Ovary (tissue), 9 donors: ENCODE measurements around the gene ZMYM4. TPM values are rescaled to one million over a fixed set of nuclear protein-coding genes. Genes with fewer than 3 reads are reported as not detected.

Experiments
- DNase-seq, 5 donors: peaks; one replicate each; pipeline ENCODE4 v3.0.0-alpha.2; 2019 to 2020
- H3K27ac ChIP-seq, 2 donors: fragments of 200-600 bp; one replicate each; pipeline versions ENCODE4 v1.5.1 to v1.8.0; 2019 to 2022
- H3K27me3 ChIP-seq: fragments of 200-600 bp; one replicate; pipeline ENCODE4 v1.8.0; 2022
- H3K36me3 ChIP-seq: fragments of 200-600 bp; sonication (generic); one replicate; pipeline ENCODE4 v1.5.1; 2019
- H3K4me1 ChIP-seq: one replicate; pipeline ENCODE4 v1.8.1; 2013; ENCODE audit warnings: mild to moderate bottlenecking, moderate library complexity; ENCODE audit not compliant: insufficient read depth
- H3K4me3 ChIP-seq: fragments of 200-600 bp; sonication (generic); one replicate; pipeline ENCODE4 v1.5.1; 2017
- H3K9me3 ChIP-seq, 2 donors: fragments of 200-600 bp in 1 of 2; sonication (generic) in 1 of 2; one replicate each; pipeline versions ENCODE4 v1.5.1 to v1.8.1; 2013 to 2019; ENCODE audit warnings: mild to moderate bottlenecking in 1 of 2, moderate library complexity in 1 of 2
- EP300 ChIP-seq: sonication (generic); formaldehyde crosslinking; IDR thresholded peaks from one replicate; pipeline ENCODE4 v1.6.1; 2017; ENCODE audit warnings: antibody characterized with exemption
- POLR2A ChIP-seq: fragments of 450-650 bp; IDR thresholded peaks from one replicate; pipeline ENCODE4 v1.6.1; 2017; ENCODE audit warnings: antibody characterized with exemption, mild to moderate bottlenecking, moderate library complexity
- WGBS, 3 donors: extraction: QIAGEN DNeasy Blood & Tissue Kit in 1 of 3; methylation state at CpG; one replicate each; pipeline versions ENCODE4 v1.1.5 to v1.1.7; 2013 to 2017; 5-methylcytosine and 5-hydroxymethylcytosine counted together
- intact Hi-C, 4 donors: fragments of 100-400 bp; cut with DNase I; formaldehyde crosslinking; loops; one replicate each; pipeline versions ENCODE4 v1.11.0 to v1.15.1; 2022 to 2023
- polyA plus RNA-seq, 2 donors: library from polyadenylated mRNA; stranded (reverse); fragments of 200-250 nt in 1 of 2; fragments of 350-450 nt in 1 of 2; fragmentation: Illumina TruSeq in 1 of 2; extraction: RNeasy Lipid Tissue Mini Kit (QIAGEN cat#74804) in 1 of 2; gene quantifications; one replicate each; pipeline ENCODE4 v1.2.3, GENCODE V29; 2013 to 2014
- total RNA-seq, 7 donors: library from RNA; depleted of rRNA in 2 of 7; stranded (reverse); fragments of >200 nt in 2 of 7; fragmentation: NEBNext Ultra II Directional in 3 of 7; extraction: Animal tissue kit (Norgen Biotek cat#: 25700) in 3 of 7; gene quantifications; one replicate each; pipeline versions ENCODE4 v1.1.0 to v1.2.4, GENCODE V29; 2016 to 2023
- TF ChIP-seq, protein P1 (sequence below), 3 donors: fragments of 450-650 bp in 2 of 3; fragments of 200-600 bp in 1 of 3; IDR thresholded peaks; one replicate each; pipeline versions ENCODE4 v1.5.1 to v1.8.0; 2016 to 2022; ENCODE audit warnings: antibody characterized with exemption in 3 of 3, mild to moderate bottlenecking in 1 of 3
- donor health status: DM: no; HTN: no; CAD: no; lungs with moderate emphysema.
- donor health status: DM: no; HTN: no; CAD: no.
- donor health status: Bipolar disorder and iron deficiency.
- donor health status: DM: yes; HTN: yes; CAD: no.
- donor health status: DM: no; HTN: no; CAD: no.
- donor health status: DM: yes; HTN: yes; CAD: no.

ZMYM4 gene
- total and polyA plus RNA-seq, 9 donors, result 15.9 to 77.2 (median 52.2) TPM

DNA sequence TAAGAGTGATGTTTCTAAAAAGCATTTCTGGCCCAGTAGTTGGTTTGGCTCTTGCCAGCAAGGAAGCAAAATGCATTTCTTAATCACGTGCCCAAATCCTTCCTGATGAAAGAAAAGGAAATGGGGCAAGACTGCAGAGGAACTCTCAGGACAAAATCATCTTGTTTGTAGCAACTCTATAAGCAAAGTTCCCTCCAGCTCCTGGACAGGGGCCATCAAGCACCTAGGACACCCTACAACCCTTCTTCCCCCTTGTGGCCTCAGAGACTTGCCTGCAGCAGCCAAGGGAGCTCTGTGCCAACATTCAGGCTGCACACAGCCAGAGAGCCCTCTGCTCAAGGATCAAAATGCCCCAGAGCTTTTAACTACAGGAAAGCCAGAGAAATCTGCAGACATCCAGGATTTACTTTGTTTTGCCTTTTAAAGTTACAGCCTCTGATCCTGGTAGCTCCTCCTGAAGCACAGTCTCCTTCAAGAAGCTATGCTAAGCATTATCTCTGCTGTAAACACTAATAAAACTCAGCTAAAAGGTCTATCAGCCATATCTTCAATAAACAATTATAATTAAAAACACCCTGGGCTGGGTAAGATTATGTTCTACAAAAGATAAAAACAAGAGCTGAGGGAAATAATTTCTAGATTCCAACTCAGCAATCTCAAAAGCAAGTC is 183.7 kb downstream of the ZMYM4 start:
- DNase-seq, result peak in 2 of 5 donors; percentile 30 to 52
- no peak for TF ChIP-seq EP300
- Histone ChIP-seq H3K4me3 (no peak overlapping the region), H3K36me3 (no peaks in the 10 kb centered on the region), H3K27me3 (no peaks in the 10 kb centered on the region), H3K4me1 (peaks cover 2% of the 10 kb centered on the region), H3K27ac (no peak overlapping the region), H3K9me3 (no peaks in the 10 kb centered on the region)
- intact Hi-C loops, result loop anchor here in 3 of 4 donors (5.0 kb wide), 3 partner anchors 110 to 265 kb away; partner anchors contain the start of gene C1orf216 (in 1 of the 3)
- WGBS, 3 donors, result 13 to 30% (median 22%) methylated on average over 1 of the region's 1 CpG

DNA sequence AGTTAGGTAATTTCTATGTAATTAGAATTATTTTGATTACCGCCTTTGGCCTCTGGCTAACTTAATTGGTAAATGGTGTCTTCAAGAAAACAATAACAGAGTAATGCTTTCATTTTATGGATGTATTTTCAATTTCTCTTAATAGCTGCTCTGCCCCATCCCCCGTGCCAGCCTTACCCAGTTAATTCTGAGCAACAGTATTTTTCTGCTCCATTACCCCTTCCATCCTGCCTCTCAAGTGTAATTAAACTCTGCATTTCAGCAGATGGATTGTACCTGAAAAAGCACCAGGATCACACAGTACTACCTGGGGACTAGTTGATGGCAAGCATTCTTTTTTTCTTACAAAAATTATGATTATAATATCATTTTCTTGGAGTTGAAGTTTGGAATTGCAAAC is 184.5 kb downstream of the ZMYM4 start:
- Histone ChIP-seq H3K4me1 (peaks cover 2% of the 10 kb centered on the region), H3K27me3 (no peaks in the 10 kb centered on the region), H3K27ac (no peak overlapping the region), H3K9me3 (no peaks in the 10 kb centered on the region), H3K4me3 (no peak overlapping the region), H3K36me3 (no peaks in the 10 kb centered on the region)
- no peak for TF ChIP-seq EP300
- TF ChIP-seq POLR2A, result no peak
- TF ChIP-seq, protein P1, sequence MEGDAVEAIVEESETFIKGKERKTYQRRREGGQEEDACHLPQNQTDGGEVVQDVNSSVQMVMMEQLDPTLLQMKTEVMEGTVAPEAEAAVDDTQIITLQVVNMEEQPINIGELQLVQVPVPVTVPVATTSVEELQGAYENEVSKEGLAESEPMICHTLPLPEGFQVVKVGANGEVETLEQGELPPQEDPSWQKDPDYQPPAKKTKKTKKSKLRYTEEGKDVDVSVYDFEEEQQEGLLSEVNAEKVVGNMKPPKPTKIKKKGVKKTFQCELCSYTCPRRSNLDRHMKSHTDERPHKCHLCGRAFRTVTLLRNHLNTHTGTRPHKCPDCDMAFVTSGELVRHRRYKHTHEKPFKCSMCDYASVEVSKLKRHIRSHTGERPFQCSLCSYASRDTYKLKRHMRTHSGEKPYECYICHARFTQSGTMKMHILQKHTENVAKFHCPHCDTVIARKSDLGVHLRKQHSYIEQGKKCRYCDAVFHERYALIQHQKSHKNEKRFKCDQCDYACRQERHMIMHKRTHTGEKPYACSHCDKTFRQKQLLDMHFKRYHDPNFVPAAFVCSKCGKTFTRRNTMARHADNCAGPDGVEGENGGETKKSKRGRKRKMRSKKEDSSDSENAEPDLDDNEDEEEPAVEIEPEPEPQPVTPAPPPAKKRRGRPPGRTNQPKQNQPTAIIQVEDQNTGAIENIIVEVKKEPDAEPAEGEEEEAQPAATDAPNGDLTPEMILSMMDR (IDR thresholded peaks at IDR 0.05), result no peak
- DNase-seq, result no peak
- intact Hi-C loops, result loop anchor here in 3 of 4 donors (5.0 kb wide), 3 partner anchors 109 to 264 kb away; partner anchors contain the start of gene C1orf216 (in 1 of the 3)
- 81 to 92% (median 87%) methylated on average over 2 of the region's 2 CpGs for WGBS, 3 donors

DNA sequence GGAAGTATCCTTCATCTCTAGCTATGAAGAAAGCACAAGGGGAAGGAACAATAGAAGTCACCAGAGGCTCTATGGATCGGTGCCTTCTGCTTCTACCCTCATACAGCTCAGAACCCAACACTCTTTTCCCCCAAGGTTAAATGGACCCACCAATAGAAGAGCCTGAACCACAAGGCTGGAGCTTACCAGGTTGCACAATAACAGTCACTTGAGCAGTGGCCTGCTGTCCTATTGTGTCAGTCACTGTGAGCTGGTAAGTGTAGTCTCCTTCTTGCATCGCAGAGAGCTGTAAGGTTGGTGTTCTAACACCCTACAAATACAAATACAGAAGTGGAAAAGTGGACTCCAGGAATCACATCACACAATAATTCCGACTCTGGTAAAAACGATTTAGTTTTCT is 185.7 kb downstream of the ZMYM4 start:
- intact Hi-C loops, result loop anchor here in 3 of 4 donors (5.0 kb wide), 3 partner anchors 108 to 263 kb away; partner anchors contain the start of gene C1orf216 (in 1 of the 3)
- DNase-seq, result no peak
- WGBS, 3 donors, result 91 to 95% (median 93%) methylated on average over 4 of the region's 4 CpGs
- peaks cover 2% of the 10 kb centered on the region for H3K4me1 ChIP-seq
- TF ChIP-seq, protein P1 (IDR thresholded peaks at IDR 0.05), result no peak
- TF ChIP-seq POLR2A (no peak), EP300 (no peak)
- no peaks in the 10 kb centered on the region for H3K9me3 ChIP-seq
- H3K27ac ChIP-seq, result no peak overlapping the region
- H3K27me3 ChIP-seq, result no peaks in the 10 kb centered on the region
- no peak overlapping the region for H3K4me3 ChIP-seq
- H3K36me3 ChIP-seq, result no peaks in the 10 kb centered on the region

DNA sequence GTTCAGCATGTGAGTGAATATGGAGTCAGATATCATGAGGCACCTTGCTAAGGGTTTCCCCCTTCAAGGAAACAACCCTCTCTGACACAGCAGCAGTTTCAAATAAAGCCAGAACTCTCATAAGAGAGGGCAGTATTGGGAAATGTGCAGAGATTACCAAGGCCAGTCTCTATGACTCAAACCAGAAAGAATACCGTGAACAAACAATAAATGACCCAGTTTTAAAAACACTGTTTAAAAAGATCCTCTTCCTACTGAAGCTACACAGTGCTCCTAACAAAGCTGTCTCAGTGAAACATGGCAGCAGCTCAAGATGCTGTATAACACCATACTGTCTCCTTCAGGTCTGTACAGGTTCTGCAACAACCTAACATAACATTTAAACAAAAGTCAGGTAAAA is 186.1 kb downstream of the ZMYM4 start:
- no peak for DNase-seq
- H3K4me1 ChIP-seq, result peaks cover 2% of the 10 kb centered on the region
- TF ChIP-seq POLR2A, result no peak
- TF ChIP-seq, protein P1 (IDR thresholded peaks at IDR 0.05), result no peak
- no peak for TF ChIP-seq EP300
- intact Hi-C loops, result loop anchor here in 3 of 4 donors (5.0 kb wide), 3 partner anchors 108 to 263 kb away; partner anchors contain the start of gene C1orf216 (in 1 of the 3)
- 0 to 19% (median 19%) methylated on average over 1 of the region's 1 CpG for WGBS, 3 donors
- H3K9me3 ChIP-seq, result no peaks in the 10 kb centered on the region
- H3K36me3 ChIP-seq, result no peaks in the 10 kb centered on the region
- no peak overlapping the region for H3K4me3 ChIP-seq
- H3K27me3 ChIP-seq, result no peaks in the 10 kb centered on the region
- H3K27ac ChIP-seq, result no peak overlapping the region

DNA sequence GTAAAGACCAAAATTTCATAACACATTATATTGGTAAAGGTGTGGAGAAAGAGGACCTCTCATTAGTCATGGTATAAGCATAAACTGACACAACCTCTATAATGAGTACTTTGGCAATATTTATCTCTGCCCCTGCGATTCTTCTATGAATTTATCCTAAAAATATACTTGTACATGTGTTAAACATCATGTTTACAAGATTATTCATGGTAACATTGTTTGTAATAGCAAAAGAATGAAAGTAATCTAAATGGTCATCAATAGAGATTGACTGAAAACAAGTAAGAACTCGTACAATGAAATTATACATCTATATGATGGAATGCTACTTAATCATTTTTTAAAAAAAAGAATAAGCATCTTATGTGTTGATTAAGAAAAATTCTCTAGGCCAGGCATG is 192.3 kb downstream of the ZMYM4 start:
- Histone ChIP-seq H3K27me3 (no peaks in the 10 kb centered on the region), H3K27ac (no peak overlapping the region), H3K4me1 (no peaks in the 10 kb centered on the region), H3K36me3 (no peaks in the 10 kb centered on the region), H3K4me3 (no peak overlapping the region), H3K9me3 (peaks cover 0 to 7% of the 10 kb centered on the region in 2 donors)
- TF ChIP-seq POLR2A (no peak), EP300 (no peak)
- TF ChIP-seq, protein P1 (IDR thresholded peaks at IDR 0.05), result no peak
- no peak for DNase-seq
- intact Hi-C loops, result no loop called here
- 92 to 94% (median 92%) methylated on average over 2 of the region's 2 CpGs for WGBS, 3 donors
